Lower leg skin (tissue), 4 donors: ENCODE results near the gene TNFRSF1A. TPM values are rescaled to one million over a fixed set of nuclear protein-coding genes. Genes with fewer than 3 reads are reported as not detected.

Source experiments
- DNase-seq, 2 donors: peaks; one replicate each; pipeline ENCODE4 v3.0.0-alpha.2; 2019; ENCODE audit warnings: low spot score in 2 of 2
- H3K4me3 ChIP-seq: fragments of 200-600 bp; sonication (generic); 2 replicates; pipeline ENCODE4 v1.5.1; 2017; ENCODE audit warnings: mild to moderate bottlenecking, low read depth; ENCODE audit not compliant: poor library complexity, severe bottlenecking
- POLR2A ChIP-seq, 2 donors: fragments of 450-650 bp; IDR thresholded peaks; one replicate each; pipeline ENCODE4 v1.6.1; 2016 to 2017; ENCODE audit warnings: antibody characterized with exemption in 2 of 2, mild to moderate bottlenecking in 1 of 2, moderate library complexity in 1 of 2
- WGBS, 2 donors: methylation state at CpG; one replicate each; pipeline ENCODE4 v1.1.5; 2018; 5-methylcytosine and 5-hydroxymethylcytosine counted together
- intact Hi-C: fragments of 100-400 bp; cut with DNase I; formaldehyde crosslinking; loops from one replicate; pipeline ENCODE4 v1.15.0; 2023; ENCODE audit warnings: low total_unique reads
- total RNA-seq, 4 donors: library from RNA; depleted of rRNA; stranded (reverse); fragments of >200 nt; gene quantifications; one replicate each; pipeline ENCODE4 v1.1.0, GENCODE V29; 2016
- TF ChIP-seq, protein P1 (sequence below), 3 donors: fragments of 450-650 bp; IDR thresholded peaks; one replicate each; pipeline ENCODE4 v1.5.1; 2016; ENCODE audit warnings: antibody characterized with exemption in 3 of 3, mild to moderate bottlenecking in 3 of 3, moderate library complexity in 2 of 3

TNFRSF1A gene
- total RNA-seq, 4 donors from 2014 or later = 104 to 252 (median 186) TPM

DNA sequence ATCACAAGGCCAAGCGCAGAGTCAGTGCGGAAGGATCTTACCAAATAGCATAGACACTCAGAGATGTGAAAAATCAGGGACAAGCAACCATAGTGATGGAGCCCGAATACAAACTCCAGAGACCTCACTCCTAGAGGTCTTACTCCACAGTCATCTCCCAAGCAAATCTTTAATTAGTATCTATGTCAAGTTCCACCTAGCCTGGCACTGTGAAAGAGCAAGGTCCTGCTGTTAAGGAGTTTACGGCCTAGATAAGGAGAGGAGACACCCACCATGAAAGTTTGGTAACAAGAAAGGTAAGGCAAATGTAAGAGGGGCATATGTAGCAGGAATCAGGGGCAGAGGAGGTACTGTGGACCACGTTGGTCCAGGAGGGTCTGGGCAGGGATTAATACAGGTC lies 38.8 kb downstream of the TNFRSF1A start:
- no peak overlapping the region for H3K4me3 ChIP-seq
- no peak for TF ChIP-seq POLR2A (IDR thresholded peaks at IDR 0.05)
- TF ChIP-seq, protein P1, sequence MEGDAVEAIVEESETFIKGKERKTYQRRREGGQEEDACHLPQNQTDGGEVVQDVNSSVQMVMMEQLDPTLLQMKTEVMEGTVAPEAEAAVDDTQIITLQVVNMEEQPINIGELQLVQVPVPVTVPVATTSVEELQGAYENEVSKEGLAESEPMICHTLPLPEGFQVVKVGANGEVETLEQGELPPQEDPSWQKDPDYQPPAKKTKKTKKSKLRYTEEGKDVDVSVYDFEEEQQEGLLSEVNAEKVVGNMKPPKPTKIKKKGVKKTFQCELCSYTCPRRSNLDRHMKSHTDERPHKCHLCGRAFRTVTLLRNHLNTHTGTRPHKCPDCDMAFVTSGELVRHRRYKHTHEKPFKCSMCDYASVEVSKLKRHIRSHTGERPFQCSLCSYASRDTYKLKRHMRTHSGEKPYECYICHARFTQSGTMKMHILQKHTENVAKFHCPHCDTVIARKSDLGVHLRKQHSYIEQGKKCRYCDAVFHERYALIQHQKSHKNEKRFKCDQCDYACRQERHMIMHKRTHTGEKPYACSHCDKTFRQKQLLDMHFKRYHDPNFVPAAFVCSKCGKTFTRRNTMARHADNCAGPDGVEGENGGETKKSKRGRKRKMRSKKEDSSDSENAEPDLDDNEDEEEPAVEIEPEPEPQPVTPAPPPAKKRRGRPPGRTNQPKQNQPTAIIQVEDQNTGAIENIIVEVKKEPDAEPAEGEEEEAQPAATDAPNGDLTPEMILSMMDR (IDR thresholded peaks at IDR 0.05) = no peak
- intact Hi-C loops = no loop called here
- 90% methylated on average over 5 of the region's 5 CpGs for WGBS, 2 donors
- no peak for DNase-seq

DNA sequence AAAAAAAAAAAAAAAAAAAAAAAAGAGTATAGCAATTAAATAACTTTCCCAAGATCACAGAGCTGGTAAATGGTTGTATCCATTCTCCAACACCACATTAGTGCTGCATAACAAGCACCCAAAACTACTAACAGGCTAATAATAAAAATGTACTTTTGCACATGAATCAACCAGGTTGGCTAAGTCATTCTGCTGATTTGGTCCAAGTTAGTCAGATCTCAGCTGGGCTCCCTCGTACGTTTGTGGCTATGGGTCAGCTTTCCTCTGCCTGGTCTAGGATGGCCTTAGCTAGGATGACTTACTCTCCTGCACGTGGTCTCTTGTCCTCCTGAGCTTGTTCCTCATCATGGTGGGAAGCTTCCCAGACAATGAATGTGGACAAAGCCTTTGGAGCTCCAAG lies 39.3 kb downstream of the TNFRSF1A start:
- no peak for DNase-seq
- no peak overlapping the region for H3K4me3 ChIP-seq
- intact Hi-C loops = no loop called here
- TF ChIP-seq, protein P1 (IDR thresholded peaks at IDR 0.05) = no peak
- WGBS, 2 donors = 81 to 87% methylated on average over 3 of the region's 3 CpGs

DNA sequence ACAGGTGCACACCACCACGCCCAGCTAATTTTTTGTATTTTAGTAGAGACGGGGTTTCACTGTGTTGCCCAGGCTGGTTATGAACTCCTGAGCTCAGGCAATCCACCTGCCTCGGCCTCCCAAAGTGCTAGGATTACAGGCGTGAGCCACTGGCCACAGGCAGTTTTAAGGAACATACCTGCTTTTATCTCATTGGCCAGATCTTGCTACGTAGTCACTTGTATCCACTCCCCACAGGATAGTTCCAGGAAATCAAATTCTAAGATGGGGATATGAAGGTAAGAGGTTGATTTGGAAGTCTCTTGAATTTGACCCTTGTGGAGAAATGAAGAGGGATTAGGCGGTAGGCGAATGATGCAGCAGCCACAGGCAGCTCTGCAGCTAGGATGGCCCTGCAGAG lies 40.2 kb downstream of the TNFRSF1A start:
- TF ChIP-seq, protein P1 (IDR thresholded peaks at IDR 0.05) = no peak
- no peak for TF ChIP-seq POLR2A (IDR thresholded peaks at IDR 0.05)
- intact Hi-C loops = no loop called here
- DNase-seq = no peak
- no peak overlapping the region for H3K4me3 ChIP-seq
- 92 to 96% methylated on average over 7 of the region's 7 CpGs for WGBS, 2 donors

DNA sequence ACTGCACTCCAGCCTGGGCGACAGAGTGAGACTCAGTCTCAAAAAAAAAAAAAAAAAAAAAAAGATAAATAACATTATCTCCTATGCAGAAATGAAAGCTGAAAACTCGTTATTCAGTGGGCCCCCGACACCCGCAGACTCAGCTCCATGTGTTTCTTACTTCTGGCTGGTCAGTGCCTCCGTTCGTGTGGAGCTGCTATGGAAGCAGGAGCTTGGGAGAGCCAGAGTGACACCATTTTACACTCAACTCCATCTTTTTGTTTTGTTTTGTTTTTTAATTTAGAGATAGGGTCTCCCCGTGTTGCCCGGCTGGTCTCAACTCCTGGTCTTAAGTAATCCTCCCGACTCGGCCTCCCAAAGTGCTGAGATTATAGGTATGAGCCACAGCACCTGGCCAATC lies 44.7 kb downstream of the TNFRSF1A start:
- WGBS, 2 donors = 92 to 93% methylated on average over 10 of the region's 10 CpGs
- H3K4me3 ChIP-seq = no peak overlapping the region
- TF ChIP-seq, protein P1 (IDR thresholded peaks at IDR 0.05) = no peak
- no peak for TF ChIP-seq POLR2A (IDR thresholded peaks at IDR 0.05)
- intact Hi-C loops = no loop called here
- no peak for DNase-seq

DNA sequence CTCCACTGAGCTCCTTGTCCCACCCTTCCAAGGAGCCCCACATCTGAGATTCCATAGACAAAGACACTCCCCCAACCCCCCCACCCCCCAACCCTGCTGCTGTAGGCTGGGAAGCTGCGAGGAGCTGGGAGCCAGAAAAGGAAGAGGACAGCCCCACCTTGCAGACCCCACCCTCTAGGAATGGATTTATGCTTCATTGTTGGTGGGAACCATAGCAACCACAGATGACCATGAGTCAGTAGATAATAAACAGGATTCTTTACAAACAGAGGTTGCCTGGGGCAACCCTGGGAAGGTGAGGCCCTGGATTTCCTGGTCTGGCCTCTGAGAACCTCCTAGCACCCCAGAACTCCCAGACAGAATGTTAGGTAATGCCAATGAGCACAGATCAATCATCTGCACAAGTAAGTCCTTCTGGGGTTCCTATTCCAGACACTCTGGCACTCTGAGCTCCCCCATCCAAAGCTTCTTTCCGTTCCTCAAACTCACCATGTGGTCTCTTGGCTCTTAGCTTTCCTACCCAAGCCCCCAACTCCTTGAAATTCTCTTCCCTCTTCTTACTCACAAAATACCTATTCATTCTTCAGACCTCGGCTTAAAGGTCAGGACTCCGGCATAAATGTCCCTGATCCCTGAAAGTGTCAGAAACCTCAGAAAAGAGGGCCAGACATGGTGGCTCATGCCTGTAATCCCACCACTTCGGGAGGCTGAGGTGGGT lies 46.6 kb downstream of the TNFRSF1A start:
- no peak for TF ChIP-seq POLR2A (IDR thresholded peaks at IDR 0.05)
- TF ChIP-seq, protein P1 (IDR thresholded peaks at IDR 0.05) = no peak
- intact Hi-C loops = no loop called here
- DNase-seq = no peak
- 69 to 71% methylated on average over 5 of the region's 5 CpGs for WGBS, 2 donors
- no peak overlapping the region for H3K4me3 ChIP-seq
